Measurements from ENCODE around the gene TMEM145. TPM values are rescaled to one million over a fixed set of nuclear protein-coding genes. Genes with fewer than 3 reads are reported as not detected.

Gene TMEM145
- total RNA-seq, 1 donor from 2014 or later: 18.4 TPM

DNA sequence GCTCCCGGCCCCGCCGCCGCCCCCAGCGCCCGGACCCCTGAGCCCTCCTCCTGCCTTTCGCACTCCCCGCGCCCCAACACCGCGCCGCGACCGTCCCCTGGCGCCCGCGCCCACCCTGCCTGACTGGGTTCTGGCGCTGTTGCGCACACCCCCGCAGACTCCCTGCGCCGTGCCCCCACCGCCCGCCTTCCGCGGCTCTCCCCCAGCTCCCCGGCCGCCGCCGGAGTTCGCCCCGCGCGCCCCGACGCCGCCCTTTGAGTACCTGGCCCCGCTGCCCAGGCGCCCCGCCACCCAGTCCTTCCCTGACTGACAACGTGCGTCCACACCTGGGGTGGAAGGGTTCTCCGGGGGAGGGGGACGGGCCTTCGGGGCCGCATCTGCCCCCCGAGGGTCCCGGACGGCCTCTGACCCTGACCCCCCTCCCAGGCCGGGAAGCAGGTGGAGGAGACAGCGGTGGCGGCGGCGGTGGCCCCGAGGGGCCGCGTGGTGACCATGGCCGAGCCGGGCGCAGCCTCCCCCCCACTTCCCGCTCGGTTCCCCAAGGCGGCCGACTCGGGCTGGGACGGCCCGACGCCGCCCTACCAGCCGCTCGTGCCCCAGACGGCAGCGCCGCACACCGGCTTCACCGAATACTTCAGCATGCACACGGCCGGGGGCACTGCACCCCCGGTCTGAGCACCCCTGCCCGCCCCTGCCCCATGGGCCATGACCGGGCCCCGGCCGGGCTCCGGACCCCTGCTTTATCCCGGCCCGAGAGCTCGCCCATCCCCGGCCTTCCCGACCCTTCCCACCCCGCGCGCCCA, 10.9 kb downstream of the TMEM145 start:
- H3K9me3 Mint-ChIP-seq: no peaks in the 10 kb centered on the region
- H3K4me3 Mint-ChIP-seq: no peak overlapping the region
- H3K27ac Mint-ChIP-seq (ENCODE audit: unreplicated experiment): no peak overlapping the region
- H3K27me3 Mint-ChIP-seq (ENCODE audit: low read depth): peaks cover 47% of the 10 kb centered on the region
- peaks cover 2% of the 10 kb centered on the region for H3K36me3 Mint-ChIP-seq (ENCODE audit: low read depth)
- no peak for DNase-seq (ENCODE audit: low read depth, low spot score)
- TF ChIP-seq, protein P1, sequence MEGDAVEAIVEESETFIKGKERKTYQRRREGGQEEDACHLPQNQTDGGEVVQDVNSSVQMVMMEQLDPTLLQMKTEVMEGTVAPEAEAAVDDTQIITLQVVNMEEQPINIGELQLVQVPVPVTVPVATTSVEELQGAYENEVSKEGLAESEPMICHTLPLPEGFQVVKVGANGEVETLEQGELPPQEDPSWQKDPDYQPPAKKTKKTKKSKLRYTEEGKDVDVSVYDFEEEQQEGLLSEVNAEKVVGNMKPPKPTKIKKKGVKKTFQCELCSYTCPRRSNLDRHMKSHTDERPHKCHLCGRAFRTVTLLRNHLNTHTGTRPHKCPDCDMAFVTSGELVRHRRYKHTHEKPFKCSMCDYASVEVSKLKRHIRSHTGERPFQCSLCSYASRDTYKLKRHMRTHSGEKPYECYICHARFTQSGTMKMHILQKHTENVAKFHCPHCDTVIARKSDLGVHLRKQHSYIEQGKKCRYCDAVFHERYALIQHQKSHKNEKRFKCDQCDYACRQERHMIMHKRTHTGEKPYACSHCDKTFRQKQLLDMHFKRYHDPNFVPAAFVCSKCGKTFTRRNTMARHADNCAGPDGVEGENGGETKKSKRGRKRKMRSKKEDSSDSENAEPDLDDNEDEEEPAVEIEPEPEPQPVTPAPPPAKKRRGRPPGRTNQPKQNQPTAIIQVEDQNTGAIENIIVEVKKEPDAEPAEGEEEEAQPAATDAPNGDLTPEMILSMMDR (conservative IDR thresholded peaks at IDR 0.05): no peak
- H3K4me1 Mint-ChIP-seq: peaks cover 33% of the 10 kb centered on the region

DNA sequence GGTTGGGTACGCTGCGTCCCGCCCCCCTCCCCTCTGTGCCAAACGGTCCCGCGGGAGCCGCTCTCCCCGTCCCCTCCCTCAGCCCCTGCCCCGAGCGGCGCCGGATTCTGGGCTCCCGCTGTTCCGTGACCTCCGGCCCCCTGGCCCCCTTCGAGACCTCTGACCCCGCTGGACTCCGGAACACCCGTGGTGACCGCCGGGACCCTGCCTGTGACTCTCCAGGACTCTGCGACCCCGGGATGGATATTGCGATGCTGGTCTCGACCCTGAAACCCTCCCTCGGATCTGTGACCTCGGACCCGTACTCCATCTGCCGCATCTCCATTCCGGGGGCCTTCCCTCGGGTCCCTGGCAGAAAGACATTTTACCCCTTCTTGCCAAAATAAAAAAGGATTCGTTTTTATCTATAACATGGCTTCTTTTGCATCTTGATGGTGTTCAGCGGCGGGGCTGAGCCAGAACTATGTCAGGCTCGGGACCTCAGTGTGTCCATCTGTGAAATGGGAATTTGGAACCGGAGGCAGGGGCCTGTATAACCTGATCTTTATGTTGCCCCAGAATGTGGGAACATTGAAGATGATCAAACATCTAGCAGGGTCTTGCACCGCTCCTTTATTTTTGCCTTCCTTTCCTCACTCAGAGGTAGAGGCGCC, 11.7 kb downstream of the TMEM145 start:
- Mint-ChIP-seq H3K36me3 (ENCODE audit: low read depth) (peaks cover 2% of the 10 kb centered on the region), H3K27ac (ENCODE audit: unreplicated experiment) (no peak overlapping the region), H3K4me1 (peaks cover 36% of the 10 kb centered on the region), H3K9me3 (no peaks in the 10 kb centered on the region), H3K27me3 (ENCODE audit: low read depth) (peaks cover 47% of the 10 kb centered on the region), H3K4me3 (peak overlapping the region; percentile 88)
- TF ChIP-seq, protein P1 (conservative IDR thresholded peaks at IDR 0.05): no peak
- no peak for DNase-seq (ENCODE audit: low read depth, low spot score)

DNA sequence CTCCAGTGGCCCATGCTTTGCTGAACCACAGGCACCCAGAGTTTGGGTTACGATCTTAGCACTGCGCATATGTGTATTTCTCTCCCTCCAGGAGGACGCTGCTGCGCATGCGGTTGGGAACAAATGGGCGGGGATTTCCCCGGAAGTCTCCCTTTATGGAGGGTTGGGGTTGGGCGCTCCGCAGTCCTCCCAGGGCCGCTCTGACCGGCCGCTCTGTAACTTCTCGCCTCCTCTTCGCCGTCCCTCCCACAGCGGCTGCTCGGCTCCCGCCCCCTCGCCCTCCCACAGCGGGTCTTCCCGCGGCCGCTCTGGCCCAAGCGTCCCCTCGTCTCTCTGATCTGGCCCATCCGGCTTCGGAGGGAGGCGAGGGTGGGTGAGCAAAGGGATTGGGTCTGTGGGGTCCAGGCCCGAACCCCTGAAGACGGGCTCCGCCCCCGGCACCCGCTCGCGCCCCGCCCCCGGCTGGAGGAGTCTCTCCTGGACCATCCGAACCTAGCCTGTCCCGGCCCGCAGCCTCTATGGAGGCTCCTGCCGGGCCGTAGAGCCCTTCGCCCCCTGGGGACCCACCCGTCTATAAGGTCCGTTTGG, 12.3 kb downstream of the TMEM145 start, which contains the start of gene MEGF8:
MEGF8 (plus strand) TSS at position 328 of the 588 bp plus-strand sequence. CDS start 609 bp downstream, outside the sequence.
- H3K4me1 Mint-ChIP-seq: peaks cover 42% of the 10 kb centered on the region
- H3K36me3 Mint-ChIP-seq (ENCODE audit: low read depth): peaks cover 2% of the 10 kb centered on the region
- peak within 1 kb of the TSS; percentile 88 for H3K4me3 Mint-ChIP-seq
- H3K27me3 Mint-ChIP-seq (ENCODE audit: low read depth): peaks cover 43% of the 10 kb centered on the region
- DNase-seq (ENCODE audit: low read depth, low spot score): peak; percentile 97
- TF ChIP-seq, protein P1 (conservative IDR thresholded peaks at IDR 0.05): peak; percentile 88
- no peaks in the 10 kb centered on the region for H3K9me3 Mint-ChIP-seq
- peak within 1 kb of the TSS; percentile 43 for H3K27ac Mint-ChIP-seq (ENCODE audit: unreplicated experiment)

DNA sequence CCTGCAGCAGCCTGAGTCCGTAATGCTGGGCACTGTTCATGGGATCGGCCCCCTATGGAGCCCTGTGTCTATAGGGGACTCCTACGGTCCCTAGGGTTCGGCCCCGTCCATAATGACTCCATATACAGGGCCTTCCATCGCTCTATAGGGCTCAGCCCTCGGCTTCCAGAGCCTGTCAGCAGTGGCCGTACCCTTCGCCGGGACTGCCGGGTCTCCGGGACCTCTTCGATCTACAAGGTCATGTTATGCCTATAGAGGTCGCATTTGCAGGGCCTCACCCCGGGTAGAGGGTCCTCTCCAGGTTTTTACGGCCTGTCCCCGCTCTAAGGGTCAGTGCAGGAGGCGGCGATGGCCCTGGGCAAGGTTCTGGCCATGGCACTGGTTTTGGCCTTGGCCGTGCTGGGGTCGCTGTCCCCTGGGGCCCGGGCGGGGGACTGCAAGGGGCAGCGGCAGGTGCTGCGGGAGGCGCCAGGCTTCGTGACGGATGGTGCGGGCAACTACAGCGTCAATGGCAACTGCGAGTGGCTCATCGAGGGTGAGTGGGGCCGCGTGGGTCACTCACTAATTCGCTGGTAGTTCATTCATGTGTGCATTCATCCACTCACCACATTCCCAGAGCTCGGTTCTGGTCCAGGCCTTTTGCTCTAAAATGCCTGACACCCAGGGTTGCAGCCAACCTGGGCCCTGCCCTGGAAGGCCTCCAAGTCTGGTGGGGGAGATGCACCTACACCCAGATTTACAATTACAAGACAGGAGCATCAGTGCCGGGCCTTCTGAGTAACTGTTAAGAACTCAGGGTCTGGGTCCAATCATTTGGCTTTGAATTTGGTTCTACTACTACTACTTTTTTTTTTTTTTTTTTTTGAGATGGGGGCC, 13.0 kb downstream of the TMEM145 start:
- DNase-seq (ENCODE audit: low read depth, low spot score): peak; percentile 12
- H3K9me3 Mint-ChIP-seq: no peaks in the 10 kb centered on the region
- TF ChIP-seq, protein P1 (conservative IDR thresholded peaks at IDR 0.05): peak; percentile 24
- peaks cover 2% of the 10 kb centered on the region for H3K36me3 Mint-ChIP-seq (ENCODE audit: low read depth)
- H3K4me3 Mint-ChIP-seq: peak overlapping the region; percentile 88
- peaks cover 35% of the 10 kb centered on the region for H3K27me3 Mint-ChIP-seq (ENCODE audit: low read depth)
- H3K4me1 Mint-ChIP-seq: peaks cover 47% of the 10 kb centered on the region
- peak overlapping the region; percentile 43 for H3K27ac Mint-ChIP-seq (ENCODE audit: unreplicated experiment)

DNA sequence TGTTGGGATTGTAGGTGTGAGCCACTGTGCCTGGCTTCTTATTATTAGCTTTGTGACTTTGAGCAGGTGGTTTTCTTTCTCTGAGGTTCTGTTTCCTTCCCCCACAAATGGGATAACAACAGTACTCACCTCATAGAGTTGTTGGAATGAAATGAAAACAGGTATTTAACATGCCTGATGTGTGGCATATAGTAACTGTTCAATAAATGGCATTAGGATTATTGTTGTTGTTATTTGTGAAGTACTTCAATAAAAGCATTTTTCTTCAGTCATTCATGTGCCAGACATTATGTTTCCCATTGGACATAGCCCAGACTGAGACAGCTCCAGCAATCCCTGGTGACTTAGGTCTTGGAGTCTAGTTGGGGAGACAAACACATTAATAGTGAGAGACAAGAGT, 13.9 kb downstream of the TMEM145 start:
- TF ChIP-seq, protein P1 (conservative IDR thresholded peaks at IDR 0.05): no peak
- DNase-seq (ENCODE audit: low read depth, low spot score): no peak
- peaks cover 27% of the 10 kb centered on the region for H3K27me3 Mint-ChIP-seq (ENCODE audit: low read depth)
- H3K9me3 Mint-ChIP-seq: no peaks in the 10 kb centered on the region
- H3K4me3 Mint-ChIP-seq: peak overlapping the region; percentile 88
- H3K27ac Mint-ChIP-seq (ENCODE audit: unreplicated experiment): no peak overlapping the region
- peaks cover 2% of the 10 kb centered on the region for H3K36me3 Mint-ChIP-seq (ENCODE audit: low read depth)
- peaks cover 47% of the 10 kb centered on the region for H3K4me1 Mint-ChIP-seq

All from neural crest cell (in vitro differentiated cells).